Measurements from ENCODE around the gene NUP210.

The NUP210 gene

DNA sequence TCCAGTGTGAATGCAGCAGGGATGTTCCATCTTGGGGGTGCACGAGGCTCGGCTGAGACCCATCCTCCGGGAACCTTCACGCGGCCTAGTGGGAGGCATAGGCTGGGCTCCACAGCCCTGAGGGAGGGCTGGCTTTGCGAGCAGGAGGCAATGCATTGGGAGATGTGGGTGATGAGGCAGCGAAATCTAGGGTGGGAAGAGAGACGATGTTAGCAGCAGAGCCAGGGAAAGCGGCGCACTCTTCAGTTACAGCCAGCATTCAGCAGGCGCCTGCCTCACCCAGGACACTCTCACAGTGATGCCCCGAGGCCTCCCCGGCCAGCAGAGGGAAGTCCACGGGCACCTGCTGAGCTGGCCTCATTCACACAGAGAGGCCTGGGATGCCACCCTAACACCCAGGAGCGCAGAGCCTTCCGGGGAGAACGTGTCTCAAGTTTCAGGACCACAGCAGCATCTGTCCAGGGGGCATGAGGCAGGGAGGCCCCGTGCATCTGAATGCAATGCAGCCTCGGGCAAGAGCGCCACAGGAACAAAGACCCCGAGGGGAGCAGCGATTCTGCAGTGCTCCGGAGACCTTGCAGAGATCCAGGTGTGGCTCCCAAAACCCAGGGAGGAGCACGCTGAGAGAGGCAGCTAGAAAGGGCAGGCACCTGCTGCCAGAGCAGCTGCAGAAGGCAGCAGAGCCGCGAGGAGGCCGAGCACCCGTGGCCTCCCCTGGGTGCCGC is 102.4 kb downstream of the NUP210 start:
- peak; percentile 89 for DNase-seq

DNA sequence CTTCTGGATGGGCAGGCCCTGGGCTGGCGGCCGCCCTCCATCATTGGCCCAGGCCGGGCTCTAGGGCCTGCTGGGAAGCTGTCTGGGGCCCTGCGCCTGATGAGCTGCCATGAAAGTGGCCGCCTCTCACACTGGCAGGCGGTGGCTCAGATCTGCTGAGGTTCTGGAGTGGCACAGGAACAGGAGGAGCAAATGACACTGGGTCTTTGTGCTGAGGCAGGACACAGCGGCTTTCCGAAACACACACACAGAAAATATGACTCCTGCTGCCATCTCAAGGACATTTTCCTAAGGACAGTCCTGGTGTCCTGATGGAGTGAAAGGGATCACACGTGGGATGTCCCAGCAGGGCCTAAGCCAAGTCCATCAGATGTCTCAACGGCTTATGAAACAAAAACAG is 103.5 kb downstream of the NUP210 start:
- DNase-seq = no peak

DNA sequence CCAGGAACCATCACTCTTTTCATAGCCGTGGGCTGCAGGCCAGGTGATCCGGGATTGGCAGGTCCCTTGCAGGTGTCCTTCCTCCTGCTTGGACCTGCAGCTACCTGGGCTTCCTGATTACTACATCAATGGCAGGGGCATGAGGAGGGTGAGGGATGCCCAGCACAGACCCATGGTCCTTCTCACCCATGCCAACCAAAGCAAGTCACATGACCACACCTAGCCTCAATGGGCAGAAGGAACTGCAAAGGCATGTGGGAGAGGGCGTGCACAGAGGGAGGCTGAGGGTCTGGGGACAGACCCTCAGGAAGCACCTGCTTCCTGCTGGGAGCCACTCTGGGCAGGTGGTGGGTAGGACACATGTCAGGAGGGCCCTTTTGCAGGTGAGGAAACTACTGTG is 105.2 kb downstream of the NUP210 start:
- no peak for DNase-seq

DNA sequence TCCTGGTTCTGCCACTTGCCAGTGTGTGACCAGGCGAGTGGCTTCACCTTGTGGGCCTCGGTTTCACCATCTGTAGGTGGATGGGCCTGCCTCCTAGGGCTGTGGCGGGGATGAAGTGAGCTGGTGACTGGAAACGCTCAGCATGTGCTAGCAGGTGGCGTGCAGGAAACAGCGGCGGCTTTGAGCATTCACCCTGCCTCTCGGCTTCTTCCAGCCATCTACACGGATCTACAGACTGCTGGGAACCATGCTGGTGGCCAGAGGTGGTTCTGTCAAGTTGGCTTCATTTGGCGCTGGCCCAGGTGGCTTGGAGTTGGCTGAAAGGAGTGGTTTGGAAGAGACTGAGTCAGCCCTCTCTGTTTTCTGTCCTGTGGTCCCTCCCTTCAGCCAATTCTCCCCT is 106.3 kb downstream of the NUP210 start:
- DNase-seq = no peak

DNA sequence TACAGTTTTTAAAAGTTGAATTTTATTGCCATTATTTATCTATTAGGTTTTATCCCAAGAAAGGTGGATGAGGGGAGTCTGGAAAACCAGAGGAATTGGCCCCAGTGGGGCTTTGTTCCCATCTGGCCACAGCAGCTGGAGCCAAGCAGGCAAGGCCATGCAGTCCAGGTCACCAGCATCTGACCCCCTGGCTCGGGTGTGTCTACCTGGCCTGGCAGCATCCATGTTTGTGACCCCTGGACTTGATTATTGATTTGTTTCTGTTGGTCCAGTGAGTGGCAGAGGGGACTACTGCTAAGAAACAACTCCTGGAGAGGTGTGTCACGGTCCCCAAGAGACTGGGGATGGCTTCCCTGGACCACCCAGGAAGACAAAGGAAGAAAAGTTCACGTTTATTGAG is 111.1 kb downstream of the NUP210 start:
- DNase-seq = no peak

DNA sequence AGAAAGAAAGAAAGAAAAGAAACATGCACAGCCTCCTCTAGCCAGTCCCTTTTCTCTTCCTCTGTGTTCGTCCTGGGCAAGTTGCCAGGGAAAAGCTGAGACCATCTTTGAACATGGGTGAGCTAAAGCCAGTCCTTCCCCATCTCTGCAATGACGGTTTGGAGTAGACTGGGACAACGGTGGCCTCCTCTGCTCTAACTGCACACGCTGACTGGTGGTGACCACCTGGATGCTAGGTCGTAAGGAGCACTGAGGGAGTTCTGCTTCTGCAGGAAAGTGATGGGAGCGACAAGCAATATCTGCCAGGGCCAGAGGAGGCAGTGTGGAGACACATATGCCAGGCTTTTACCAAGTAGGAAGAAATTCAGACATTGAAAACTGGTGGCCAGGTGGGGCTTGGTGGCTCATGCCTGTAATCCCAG is 111.7 kb downstream of the NUP210 start:
- peak; percentile 36 for DNase-seq

DNA sequence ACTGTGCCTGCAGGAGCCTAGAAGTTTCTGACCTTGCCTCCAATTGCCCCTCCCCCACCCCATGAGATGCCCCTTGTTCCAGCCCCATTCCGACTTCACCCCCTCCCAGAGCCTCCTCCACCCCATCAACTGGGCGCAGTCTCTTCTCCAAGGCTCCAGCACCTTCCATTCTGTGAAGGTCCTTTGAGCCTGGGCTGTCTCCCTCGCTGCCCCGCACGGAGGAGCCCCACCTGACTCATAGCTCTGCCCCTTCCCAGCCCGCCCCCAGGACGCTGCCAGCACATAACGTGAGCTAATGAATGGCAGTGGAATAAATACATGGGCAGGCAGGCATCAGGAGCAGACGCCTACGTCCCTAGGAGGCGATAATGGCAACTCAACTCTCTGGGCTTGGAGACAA is 113.1 kb downstream of the NUP210 start:
- no peak for DNase-seq

DNA sequence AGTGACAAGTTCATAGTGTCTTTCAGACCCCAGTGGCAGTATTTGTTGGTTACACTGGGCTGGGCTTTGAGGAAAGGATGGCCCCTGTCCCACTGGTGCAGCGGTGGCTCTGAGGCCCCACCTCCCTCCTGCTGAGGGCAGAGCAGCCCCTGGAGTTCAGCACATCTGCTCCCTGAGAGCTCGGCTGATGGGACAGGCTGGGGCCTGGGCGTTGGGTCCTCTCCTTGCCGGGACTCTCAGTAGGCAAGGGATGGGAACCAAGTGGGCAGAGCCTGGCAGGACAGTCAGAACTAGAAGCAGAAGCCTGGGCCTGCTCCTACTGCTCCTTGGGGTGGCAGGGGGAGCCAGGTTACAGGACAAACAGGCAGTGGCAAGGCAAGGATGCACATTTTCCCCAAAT is 114.5 kb downstream of the NUP210 start:
- no peak for DNase-seq

DNA sequence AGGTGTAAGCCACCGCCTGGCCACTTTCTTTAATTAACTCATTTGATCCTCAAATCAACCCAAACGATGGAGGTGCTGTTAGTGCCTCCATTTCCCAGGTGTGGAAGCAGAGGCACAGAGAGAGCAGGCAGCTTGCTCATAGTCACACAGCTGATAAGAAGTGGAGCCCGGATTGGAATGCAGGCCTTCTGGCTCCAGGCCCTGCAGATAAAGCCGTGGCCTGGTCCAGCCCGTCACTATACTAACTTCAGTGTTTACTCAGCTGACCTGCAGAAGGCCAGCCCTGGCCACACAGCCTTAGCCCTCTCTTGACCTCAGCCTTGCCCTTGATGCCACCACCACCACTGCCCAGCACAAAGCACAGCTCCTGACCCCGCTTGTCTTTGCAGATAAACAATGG is 116.7 kb downstream of the NUP210 start:
- no peak for DNase-seq

DNA sequence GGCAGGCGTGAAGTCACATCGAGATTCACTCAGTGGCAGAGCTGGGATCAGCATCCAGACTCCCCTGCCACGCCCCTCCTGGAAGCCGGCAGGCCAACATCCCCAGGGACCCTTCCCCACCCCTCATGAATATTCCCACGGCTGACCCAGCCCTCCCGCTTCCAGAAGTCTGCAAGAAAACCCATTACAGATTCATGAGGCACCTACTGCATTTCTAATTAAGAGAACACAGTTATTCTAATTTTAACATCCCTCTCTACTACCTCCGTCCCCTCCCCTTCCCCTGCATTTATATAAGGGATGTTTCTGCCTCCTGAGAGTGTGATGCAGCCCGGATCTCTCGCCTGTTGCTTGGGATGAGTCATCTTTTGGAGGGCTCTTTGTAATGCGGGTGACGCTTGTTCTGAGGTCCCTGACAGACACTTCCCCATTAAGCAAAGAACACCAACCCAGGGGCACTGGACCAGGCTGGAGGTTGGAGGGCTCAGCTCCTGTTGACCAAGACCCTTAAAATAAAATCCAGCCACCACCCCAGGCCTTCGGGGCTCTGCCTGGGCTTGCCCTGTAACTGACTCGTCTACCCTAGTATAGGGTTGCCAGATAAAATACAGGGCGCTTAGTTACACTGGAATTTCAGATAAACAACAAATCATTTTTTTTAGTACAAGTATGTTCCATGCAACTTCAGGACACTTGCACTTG is 118.7 kb downstream of the NUP210 start:
- DNase-seq = no peak

DNA sequence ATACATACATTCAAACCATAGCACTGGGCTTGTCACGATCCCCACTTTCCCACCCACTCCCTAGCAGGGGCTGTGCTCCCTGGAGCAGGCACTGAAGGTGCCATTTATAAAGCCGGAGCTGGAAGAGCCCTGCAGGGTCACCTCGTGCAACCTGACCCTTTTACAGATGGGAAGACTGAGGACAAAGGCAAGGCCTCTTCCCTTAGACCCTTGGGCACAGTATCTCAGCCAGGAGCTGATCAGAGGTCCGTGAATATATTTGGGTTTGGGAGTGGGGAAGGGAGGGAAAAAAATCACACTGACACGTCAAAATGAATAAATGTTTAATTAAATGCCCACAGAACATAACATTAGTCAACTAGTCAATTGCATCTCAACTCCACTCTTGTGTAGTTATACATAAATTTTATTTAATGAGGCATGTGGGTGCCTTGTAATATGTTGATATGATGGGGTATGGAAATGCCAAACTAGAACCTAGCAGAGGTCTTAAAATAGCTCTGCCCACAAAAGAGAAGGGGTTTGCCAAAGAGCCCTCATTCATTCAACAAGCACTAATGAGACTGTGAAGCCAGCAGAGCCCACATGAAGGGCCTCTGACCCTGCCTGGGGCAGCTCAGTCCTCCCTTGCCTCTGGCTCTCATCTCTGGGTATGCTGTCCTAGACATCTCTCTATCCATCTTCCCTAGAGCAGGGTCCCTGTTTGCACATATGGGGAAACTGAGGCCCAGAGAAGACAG is 119.4 kb downstream of the NUP210 start:
- DNase-seq = no peak

DNA sequence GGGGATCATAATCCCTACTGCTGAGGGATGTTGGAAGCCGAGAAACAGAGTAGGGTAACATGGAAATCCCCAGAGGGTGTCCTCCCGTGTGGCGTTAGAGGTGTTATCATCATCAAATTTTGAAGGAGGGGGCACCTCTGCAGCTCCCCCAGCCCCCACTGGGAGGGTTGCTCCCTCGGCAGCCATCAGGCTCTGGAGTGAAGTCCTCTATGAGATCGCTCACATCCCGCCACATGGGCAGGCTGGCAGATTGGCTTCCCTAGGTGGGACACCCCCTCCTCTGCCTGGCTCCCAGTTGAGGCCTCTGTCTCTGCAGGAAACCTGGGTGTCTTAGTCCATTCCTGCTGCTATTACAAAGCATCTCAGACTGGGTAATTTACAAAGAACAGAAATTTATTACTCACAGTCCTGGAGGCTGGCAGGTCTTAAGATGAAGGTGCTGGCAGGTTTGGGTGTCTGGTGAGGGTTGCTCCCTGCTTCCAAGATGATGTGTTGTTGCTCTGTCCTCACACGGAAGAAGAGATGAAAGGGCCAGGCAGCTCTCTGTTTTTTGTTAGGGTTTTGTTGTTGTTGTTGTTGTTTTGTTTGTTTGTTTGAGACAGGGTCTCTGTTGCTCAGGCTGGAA is 120.5 kb downstream of the NUP210 start:
- DNase-seq = no peak

DNA sequence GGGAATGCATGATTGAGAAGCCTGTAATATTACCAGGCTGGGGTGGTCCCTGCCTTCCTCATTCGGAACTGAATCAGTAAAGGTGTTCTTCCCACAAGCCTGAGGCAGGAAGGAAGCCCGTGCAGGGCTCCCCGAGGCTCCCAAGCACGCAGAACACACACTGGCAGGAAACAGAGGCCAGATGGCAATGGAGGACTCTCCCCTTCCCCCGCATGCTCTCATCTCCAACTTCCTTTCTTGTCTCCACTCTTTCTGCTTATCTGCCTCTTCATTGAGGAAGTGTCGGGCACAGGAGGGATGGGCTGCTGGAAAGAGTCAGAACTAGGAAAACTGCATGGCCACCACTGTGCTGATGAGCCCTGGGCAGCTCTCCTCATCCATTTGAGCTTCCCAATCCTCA is 123.5 kb downstream of the NUP210 start:
- DNase-seq = no peak

DNA sequence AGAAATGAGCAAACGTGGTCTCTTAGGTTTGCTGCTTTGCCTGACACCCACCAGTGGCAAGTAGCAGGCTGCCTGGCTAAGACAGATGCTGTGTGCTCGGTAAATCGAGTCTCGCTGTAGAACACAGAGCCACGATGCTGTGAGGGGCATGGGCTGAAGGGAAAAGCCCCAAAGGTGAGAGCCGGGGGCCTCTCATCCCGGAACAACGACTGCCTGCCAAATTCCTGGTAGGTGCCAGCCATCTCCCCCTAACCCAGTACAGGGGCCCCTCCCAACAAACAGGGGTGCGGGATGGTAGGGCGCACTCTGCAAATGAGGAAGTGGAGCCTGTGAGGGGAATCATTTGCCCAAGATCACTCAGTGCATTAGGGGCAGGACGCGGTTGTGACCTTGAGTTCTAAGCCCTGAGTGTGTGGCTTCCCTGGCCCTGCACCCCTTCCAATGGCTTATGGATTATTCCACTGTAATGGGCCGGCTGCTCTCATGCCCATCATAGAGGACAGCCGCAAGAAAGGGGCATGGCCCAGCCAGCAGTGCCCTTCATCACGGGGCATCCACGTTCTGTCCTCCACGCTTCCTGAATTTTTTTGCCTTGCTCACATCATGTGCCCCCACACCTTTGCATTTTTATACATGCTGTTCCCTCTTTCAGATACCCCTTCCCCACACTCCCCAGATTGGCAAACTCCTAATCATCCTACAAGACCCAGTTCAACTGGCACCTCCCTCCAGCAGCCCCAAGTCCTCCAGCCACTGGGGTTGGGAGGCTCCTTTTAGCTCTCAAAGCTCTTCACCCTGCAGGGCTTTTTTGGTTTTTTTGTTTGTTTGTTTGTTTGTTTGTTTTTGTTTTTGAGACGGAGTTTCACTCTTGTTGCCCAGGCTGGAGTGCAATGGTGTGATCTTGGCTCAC is 125.4 kb downstream of the NUP210 start:
- DNase-seq = no peak

DNA sequence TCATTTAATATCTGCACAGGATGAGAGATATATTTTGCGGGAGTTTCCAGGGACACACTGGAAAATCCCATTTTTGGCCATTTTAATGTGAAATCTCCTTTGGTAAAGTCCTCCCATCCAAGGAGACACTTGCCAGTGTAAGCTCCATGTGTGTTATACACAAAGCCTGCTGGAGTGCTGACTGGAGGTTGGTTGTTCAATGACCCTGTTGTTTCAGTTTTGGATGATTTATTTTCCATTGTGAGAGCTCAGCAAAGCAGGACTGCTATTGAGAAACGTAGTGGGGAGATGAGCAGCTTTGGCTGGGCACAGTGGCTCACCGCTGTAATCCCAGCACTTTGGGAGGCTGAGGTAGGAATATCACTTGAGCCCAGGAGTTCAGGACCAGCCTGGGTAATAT is 127.7 kb downstream of the NUP210 start:
- no peak for DNase-seq

DNA sequence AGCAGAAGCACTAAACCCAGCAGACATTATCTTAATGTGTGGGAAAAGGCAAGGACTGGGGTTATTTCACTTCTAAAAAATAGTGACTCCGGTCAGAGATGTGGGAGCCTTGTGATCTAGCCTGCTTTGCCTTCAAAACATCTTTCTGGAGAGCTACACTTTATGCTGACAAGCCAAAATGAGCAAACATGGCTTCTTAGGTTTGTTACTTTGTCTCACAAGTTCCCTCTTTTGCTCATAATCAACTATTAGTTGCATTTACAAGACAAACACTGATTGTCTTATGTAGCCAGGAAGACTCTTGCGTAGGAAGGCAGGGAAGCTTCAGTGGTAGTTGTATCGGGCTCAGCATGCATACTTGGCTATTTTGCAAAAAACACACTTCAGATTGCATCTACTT is 129.2 kb downstream of the NUP210 start:
- no peak for DNase-seq

DNA sequence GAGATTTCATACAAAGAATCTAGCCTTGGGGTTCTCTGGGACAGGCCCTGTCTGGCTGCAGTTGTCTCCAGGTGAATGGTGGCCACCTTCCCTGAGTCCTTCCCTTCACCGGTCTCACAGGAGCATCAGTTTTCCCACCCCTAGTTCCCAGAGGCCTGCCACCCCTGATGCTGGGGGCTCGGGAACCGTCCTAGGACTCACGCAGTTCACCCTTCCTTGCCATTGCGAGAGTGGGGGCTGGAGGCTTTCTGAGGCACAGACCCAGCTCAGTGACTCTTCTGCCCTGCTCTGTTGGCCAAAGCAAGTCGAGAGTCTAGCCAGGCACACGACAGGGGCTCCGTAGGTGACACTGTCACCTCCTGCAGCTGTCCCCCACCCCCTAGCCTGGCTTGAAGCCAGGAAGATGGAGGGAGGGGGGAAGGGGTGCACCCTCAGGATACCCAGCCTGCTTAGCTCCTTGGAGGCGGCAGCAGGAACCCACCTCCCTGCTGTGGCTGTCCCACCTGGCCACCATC is 130.3 kb downstream of the NUP210 start:
- peak; percentile 42 for DNase-seq

DNA sequence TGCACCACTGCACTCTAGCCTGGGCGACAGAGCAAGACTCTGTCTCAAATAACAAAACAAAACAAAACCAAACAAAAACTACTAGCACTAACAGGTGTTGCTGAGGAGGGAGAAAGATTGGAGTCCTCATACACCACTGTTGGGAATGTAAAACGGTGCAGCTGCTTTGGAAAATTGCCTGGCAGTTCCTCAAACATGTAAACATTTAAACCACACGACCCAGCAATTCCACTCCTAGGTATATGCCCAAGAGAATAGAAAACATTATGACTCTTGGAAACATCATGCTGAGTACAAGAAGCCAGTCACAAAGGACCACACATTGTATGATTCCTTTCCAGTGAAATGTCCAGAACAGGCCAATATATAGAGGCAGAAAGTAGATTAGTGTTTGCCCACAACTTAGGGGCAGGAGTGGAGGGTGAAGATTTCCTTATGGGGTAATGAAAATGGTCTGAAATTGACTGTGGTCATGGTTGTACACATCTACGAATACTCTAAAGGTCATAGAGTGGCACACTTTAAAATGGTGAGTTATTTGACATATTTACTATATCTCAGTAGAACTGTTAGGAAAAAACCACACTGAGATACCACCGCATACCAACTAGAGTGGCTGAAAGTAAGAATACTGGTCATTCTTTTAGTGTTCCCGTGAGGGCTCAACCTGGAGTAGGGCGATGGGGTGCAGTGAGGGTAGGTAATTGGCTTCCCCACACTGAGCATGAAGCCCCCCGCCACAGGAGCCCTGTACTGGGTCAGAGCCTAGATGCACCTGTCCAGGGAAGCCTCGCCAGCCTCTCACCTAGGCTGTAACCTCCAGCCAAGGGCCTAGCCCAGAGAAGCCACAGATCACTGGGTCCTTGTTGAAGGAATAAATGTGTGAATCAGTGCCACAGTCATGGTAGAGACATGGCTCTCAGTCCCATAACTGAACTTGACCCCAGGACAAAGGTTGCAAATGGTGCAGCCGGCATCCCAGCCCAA is 131.1 kb downstream of the NUP210 start:
- DNase-seq = no peak

DNA sequence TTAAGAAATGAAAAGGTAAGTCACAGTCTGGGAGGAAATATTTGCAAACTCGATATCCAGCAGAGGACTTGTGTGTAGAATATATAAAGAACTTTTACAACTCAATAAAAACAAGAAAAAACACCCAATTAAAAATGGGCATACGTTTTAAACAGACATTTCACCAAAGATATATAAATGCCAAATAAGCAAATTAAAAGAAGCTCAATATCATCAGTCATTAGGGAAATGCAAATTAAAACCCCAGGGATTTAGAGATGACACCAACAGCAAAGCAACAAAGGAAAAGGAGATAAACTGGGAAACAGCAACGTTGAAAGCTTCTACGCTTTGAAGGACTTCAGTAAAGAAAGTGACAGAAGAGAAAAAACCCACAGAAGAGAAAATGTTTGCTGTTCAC is 132.3 kb downstream of the NUP210 start:
- no peak for DNase-seq

DNA sequence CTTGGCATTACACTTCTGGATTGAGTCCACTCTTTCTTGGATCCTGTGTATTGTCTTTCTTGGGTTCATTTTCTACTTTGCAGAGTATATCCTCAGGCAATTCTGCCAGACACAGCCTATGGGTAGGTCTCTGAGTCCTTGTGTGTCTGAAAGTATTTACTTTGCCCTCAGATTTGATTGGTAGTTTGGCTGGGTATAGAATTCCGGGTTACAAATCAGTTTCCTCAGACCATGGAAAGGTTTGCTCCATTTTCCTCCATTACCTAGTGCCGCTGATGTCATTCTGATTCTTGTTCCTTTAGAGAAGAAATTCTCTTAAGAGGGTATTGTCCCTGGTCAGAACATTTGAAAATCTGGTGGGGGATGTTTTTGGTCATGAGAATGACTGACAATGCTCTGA is 133.2 kb downstream of the NUP210 start:
- no peak for DNase-seq

DNA sequence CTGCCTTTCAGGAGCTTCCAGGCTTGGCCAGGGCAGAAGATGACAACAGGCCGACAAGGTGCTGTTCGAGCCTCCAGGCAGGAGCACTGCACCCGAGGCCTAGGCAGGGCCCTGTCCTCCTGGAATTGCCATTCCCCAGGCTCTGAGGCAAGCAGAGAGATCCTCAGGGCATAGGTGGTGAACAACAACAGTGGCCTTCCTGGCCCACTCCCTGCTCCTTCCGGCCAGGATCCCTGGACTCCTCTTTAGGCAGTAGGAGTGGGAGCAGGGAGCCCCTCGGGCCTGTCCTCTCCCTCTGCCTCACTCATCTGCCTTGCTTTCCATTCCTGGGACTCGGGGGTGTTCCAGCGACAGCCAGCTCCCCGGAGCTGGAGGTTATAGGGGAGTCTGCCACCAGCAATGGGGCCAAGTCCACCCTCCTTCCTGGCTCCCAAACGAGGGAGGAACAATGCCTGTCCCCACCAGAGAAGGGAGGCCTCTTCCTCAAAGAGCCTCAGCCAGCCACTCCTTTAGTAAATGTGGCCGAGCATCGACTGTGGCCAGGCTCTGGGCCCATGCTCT is 135.0 kb downstream of the NUP210 start:
- no peak for DNase-seq

Data from NCI-H146 (cell line).